Lower lobe of right lung (tissue), 2 donors: Measurements from ENCODE around the gene SETD1A. TPM values are rescaled to one million over a fixed set of nuclear protein-coding genes. Genes with fewer than 3 reads are reported as not detected.

Source experiments
- ATAC-seq, 2 donors: fragments of 200-7000 bp; cut with Tn5 transposase; one replicate each; pipeline ENCODE4 v1.9.1; 2020 to 2022; ENCODE audit warnings: mild to moderate bottlenecking in 2 of 2, moderate library complexity in 2 of 2
- DNase-seq: peaks from one replicate; pipeline ENCODE4 v3.0.0-alpha.2; 2020
- H3K27ac ChIP-seq: fragments of 200-600 bp; one replicate; pipeline ENCODE4 v1.8.0; 2022
- H3K27me3 ChIP-seq: fragments of 200-600 bp; one replicate; pipeline ENCODE4 v1.8.0; 2022; ENCODE audit warnings: low read depth
- H3K36me3 ChIP-seq: fragments of 200-600 bp; one replicate; pipeline ENCODE4 v1.8.0; 2022; ENCODE audit warnings: mild to moderate bottlenecking
- H3K4me1 ChIP-seq: fragments of 200-600 bp; one replicate; pipeline ENCODE4 v1.8.0; 2022
- H3K4me3 ChIP-seq: fragments of 200-600 bp; one replicate; pipeline ENCODE4 v1.8.0; 2022; ENCODE audit warnings: mild to moderate bottlenecking
- H3K9me3 ChIP-seq: fragments of 200-600 bp; one replicate; pipeline ENCODE4 v1.8.0; 2022
- CTCF ChIP-seq: fragments of 200-600 bp; IDR thresholded peaks from one replicate; pipeline ENCODE4 v1.8.0; 2022; ENCODE audit warnings: antibody characterized with exemption, mild to moderate bottlenecking
- intact Hi-C: fragments of 100-400 bp; cut with DNase I; formaldehyde crosslinking; loops from one replicate; pipeline ENCODE4 v1.11.0; 2022
- total RNA-seq: library from RNA; stranded (reverse); fragmentation: NEBNext Ultra II Directional; extraction: Animal tissue kit (Norgen Biotek cat#: 25700); gene quantifications from one replicate; pipeline ENCODE4 v1.2.1, GENCODE V29; 2021
- donor health status: DM: no; HTN: yes; CAD: no; lungs with severe emphysema.

The SETD1A gene
- total RNA-seq, 1 donor from 2014 or later, result 15.0 TPM

GRCh38 chr16:30977502-30977901 lies 19.9 kb downstream of the SETD1A start:
- H3K36me3 ChIP-seq, result peaks cover 100% of the 10 kb centered on the region
- no peak for ATAC-seq
- intact Hi-C loops, result no loop called here
- no peaks in the 10 kb centered on the region for H3K9me3 ChIP-seq
- H3K4me1 ChIP-seq, result no peaks in the 10 kb centered on the region
- H3K4me3 ChIP-seq, result no peak overlapping the region
- no peaks in the 10 kb centered on the region for H3K27me3 ChIP-seq
- no peak for TF ChIP-seq CTCF
- no peak overlapping the region for H3K27ac ChIP-seq
- DNase-seq, result no peak

- no peaks in the 10 kb centered on the region for H3K4me1 ChIP-seq
- no peaks in the 10 kb centered on the region for H3K27me3 ChIP-seq
- H3K27ac ChIP-seq, result no peak overlapping the region
- intact Hi-C loops, result no loop called here
- H3K36me3 ChIP-seq, result peaks cover 98% of the 10 kb centered on the region
- no peak overlapping the region for H3K4me3 ChIP-seq
- no peaks in the 10 kb centered on the region for H3K9me3 ChIP-seq
- TF ChIP-seq CTCF, result no peak
- DNase-seq, result no peak
- no peak for ATAC-seq
Observed at GRCh38 chr16:30979170-30980022, 21.8 kb downstream of the SETD1A start.

- H3K4me1 ChIP-seq, result no peaks in the 10 kb centered on the region
- no peaks in the 10 kb centered on the region for H3K27me3 ChIP-seq
- H3K36me3 ChIP-seq, result peaks cover 92% of the 10 kb centered on the region
- H3K4me3 ChIP-seq, result no peak overlapping the region
- TF ChIP-seq CTCF, result no peak
- no peaks in the 10 kb centered on the region for H3K9me3 ChIP-seq
- intact Hi-C loops, result no loop called here
- DNase-seq (no peak), ATAC-seq (no peak)
- H3K27ac ChIP-seq, result no peak overlapping the region
Observed at GRCh38 chr16:30980023-30980371, 22.4 kb downstream of the SETD1A start.

GRCh38 chr16:30980434-30980833 lies 22.9 kb downstream of the SETD1A start:
- H3K36me3 ChIP-seq, result peaks cover 88% of the 10 kb centered on the region
- TF ChIP-seq CTCF, result no peak
- no peaks in the 10 kb centered on the region for H3K27me3 ChIP-seq
- H3K9me3 ChIP-seq, result no peaks in the 10 kb centered on the region
- intact Hi-C loops, result no loop called here
- no peak overlapping the region for H3K27ac ChIP-seq
- ATAC-seq, result no peak
- DNase-seq, result no peak
- H3K4me1 ChIP-seq, result peaks cover 4% of the 10 kb centered on the region
- no peak overlapping the region for H3K4me3 ChIP-seq

- H3K4me1 ChIP-seq, result peaks cover 10% of the 10 kb centered on the region
- no peak for DNase-seq
- no peak for TF ChIP-seq CTCF
- no peak for ATAC-seq
- no peaks in the 10 kb centered on the region for H3K9me3 ChIP-seq
- H3K4me3 ChIP-seq, result no peak overlapping the region
- intact Hi-C loops, result no loop called here
- peaks cover 83% of the 10 kb centered on the region for H3K36me3 ChIP-seq
- no peaks in the 10 kb centered on the region for H3K27me3 ChIP-seq
- no peak overlapping the region for H3K27ac ChIP-seq
Observed at GRCh38 chr16:30980959-30981358, 23.4 kb downstream of the SETD1A start.
